K562 (cell line): ENCODE results near the gene ZDHHC18.

ENCODE experiments used
- BHLHE40 ChIP-seq: IDR thresholded peaks from 2 replicates; pipeline ENCODE4 v1.6.1; 2011; ENCODE audit warnings: low read length, improper control_type of control experiment
- ETS1 ChIP-seq: conservative IDR thresholded peaks from 2 replicates; pipeline ENCODE4 v1.6.1; 2011; ENCODE audit warnings: low read depth, mild to moderate bottlenecking, low read length; ENCODE audit not compliant: control insufficient read depth
- SMARCE1 ChIP-seq: fragments of 450-650 bp; IDR thresholded peaks from 2 replicates; pipeline ENCODE4 v1.7.1; 2016; ENCODE audit warnings: mild to moderate bottlenecking
- YY1 ChIP-seq, 3 experiments: IDR thresholded peaks; 2 replicates each; pipeline ENCODE4 v1.6.1; 2011; ENCODE audit warnings: low read length in 2 of 3, mild to moderate bottlenecking in 2 of 3, moderate library complexity in 2 of 3, borderline replicate concordance in 1 of 3, control low read depth in 1 of 3, low read depth in 1 of 3; ENCODE audit not compliant: insufficient read depth in 3 of 3, insufficient replicate concordance in 2 of 3, control insufficient read depth in 1 of 3, insufficient read length in 1 of 3; ENCODE audit errors: extremely low read depth in 1 of 3
- ZNF274 ChIP-seq: IDR thresholded peaks from 2 replicates; pipeline ENCODE4 v1.6.1; 2011; ENCODE audit warnings: low read depth, mild to moderate bottlenecking, low read length, moderate library complexity, borderline replicate concordance
- TF ChIP-seq, protein P1 (sequence below), 3 experiments: IDR thresholded peaks in 2 of 3; conservative IDR thresholded peaks in 1 of 3; 2 replicates each; pipeline ENCODE4 v1.5.1; 2011 to 2012; ENCODE audit warnings: low read length in 3 of 3, mild to moderate bottlenecking in 3 of 3, control low read depth in 2 of 3, improper control_type of control experiment in 1 of 3, inconsistent platforms in 1 of 3, low read depth in 1 of 3, mixed read lengths in 1 of 3, moderate library complexity in 1 of 3; ENCODE audit not compliant: insufficient read depth in 2 of 3

- no peak for TF ChIP-seq SMARCE1
- TF ChIP-seq ETS1 = no peak
- no peak for TF ChIP-seq YY1 (IDR thresholded peaks at IDR 0.05; ENCODE audit: borderline replicate concordance in 1 of 3, control insufficient read depth in 1 of 3, extremely low read depth in 1 of 3, insufficient read depth in 3 of 3, insufficient read length in 1 of 3, insufficient replicate concordance in 2 of 3, low read depth in 1 of 3, low read length in 2 of 3)
- no peak for TF ChIP-seq BHLHE40
- TF ChIP-seq ZNF274 = no peak
- TF ChIP-seq, protein P1, sequence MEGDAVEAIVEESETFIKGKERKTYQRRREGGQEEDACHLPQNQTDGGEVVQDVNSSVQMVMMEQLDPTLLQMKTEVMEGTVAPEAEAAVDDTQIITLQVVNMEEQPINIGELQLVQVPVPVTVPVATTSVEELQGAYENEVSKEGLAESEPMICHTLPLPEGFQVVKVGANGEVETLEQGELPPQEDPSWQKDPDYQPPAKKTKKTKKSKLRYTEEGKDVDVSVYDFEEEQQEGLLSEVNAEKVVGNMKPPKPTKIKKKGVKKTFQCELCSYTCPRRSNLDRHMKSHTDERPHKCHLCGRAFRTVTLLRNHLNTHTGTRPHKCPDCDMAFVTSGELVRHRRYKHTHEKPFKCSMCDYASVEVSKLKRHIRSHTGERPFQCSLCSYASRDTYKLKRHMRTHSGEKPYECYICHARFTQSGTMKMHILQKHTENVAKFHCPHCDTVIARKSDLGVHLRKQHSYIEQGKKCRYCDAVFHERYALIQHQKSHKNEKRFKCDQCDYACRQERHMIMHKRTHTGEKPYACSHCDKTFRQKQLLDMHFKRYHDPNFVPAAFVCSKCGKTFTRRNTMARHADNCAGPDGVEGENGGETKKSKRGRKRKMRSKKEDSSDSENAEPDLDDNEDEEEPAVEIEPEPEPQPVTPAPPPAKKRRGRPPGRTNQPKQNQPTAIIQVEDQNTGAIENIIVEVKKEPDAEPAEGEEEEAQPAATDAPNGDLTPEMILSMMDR (IDR thresholded peaks at IDR 0.05 in 2 of 3, conservative IDR thresholded peaks at IDR 0.05 in 1 of 3; ENCODE audit: insufficient read depth in 2 of 3, low read depth in 1 of 3, low read length in 3 of 3) = no peak
Observed at GRCh38 chr1:26858160-26858559, 31.7 kb downstream of the ZDHHC18 start.
